ENCODE results near the gene ARL6IP4.

DNA sequence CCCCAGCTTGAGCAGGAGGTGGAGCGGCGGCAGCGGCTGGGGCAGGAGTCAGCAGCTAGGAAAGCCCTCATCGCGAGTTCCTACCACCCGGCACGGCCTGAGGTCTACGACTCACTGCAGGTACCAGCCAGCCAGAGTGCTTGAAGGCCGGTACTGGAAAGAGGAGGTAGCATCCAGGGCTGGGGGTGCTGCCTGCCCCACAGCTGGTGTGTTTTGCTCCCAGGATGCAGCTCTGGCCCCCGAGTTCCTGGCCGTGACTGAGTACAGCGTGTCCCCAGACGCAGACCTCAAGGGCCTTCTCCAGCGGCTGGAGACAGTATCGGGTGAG is 3.9 kb upstream of the ARL6IP4 start:
- TF ChIP-seq CTCF (IDR thresholded peaks at IDR 0.05): no peak
- TF ChIP-seq, protein P1, sequence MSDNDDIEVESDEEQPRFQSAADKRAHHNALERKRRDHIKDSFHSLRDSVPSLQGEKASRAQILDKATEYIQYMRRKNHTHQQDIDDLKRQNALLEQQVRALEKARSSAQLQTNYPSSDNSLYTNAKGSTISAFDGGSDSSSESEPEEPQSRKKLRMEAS (IDR thresholded peaks at IDR 0.05): no peak
- no peak for TF ChIP-seq RNF2 (IDR thresholded peaks at IDR 0.05; ENCODE audit: borderline replicate concordance, low read depth)
- TF ChIP-seq POLR2A (IDR thresholded peaks at IDR 0.05; ENCODE audit: low read length): 0 out of 2 replicates have a peak, but pooled peaks have one; percentile 14
- TF ChIP-seq EP300 (IDR thresholded peaks at IDR 0.05): no peak
- no peak for TF ChIP-seq RAD21 (conservative IDR thresholded peaks at IDR 0.05 in 1 of 2, IDR thresholded peaks at IDR 0.05 in 1 of 2)

Measured in A549 (cell line).